GM12878 (cell line): ENCODE results near the gene PCNX4. TPM values are rescaled to one million over a fixed set of nuclear protein-coding genes. Genes with fewer than 3 reads are reported as not detected.

Source experiments
- BHLHE40 ChIP-seq, 2 experiments: fragments of 450-650 bp in 1 of 2; IDR thresholded peaks; 2 replicates each; pipeline ENCODE4 v1.6.1; 2011 to 2017; ENCODE audit warnings: low read depth in 2 of 2, borderline replicate concordance in 1 of 2, improper control_type of control experiment in 1 of 2, low read length in 1 of 2, mild to moderate bottlenecking in 1 of 2
- CBX3 ChIP-seq: fragments of 200-600 bp; sonication (generic); IDR thresholded peaks from 2 replicates; pipeline ENCODE4 v1.6.1; 2016; ENCODE audit warnings: low read depth, borderline replicate concordance
- CUX1 ChIP-seq: IDR thresholded peaks from 2 replicates; pipeline ENCODE4 v1.6.1; 2012; ENCODE audit warnings: improper control_type of control experiment, low read depth, low read length; ENCODE audit not compliant: insufficient replicate concordance
- EED ChIP-seq: sonication (generic); IDR thresholded peaks from 2 replicates; pipeline ENCODE4 v1.6.1; 2016; ENCODE audit warnings: antibody characterized with exemption, low read depth
- EGR1 ChIP-seq, 2 experiments: IDR thresholded peaks; 1 replicate in 1 of 2; 2 replicates in 1 of 2; pipeline ENCODE4 v1.6.1; 2011 to 2012; ENCODE audit warnings: low read depth in 2 of 2, low read length in 2 of 2, borderline replicate concordance in 1 of 2, mild to moderate bottlenecking in 1 of 2, moderate library complexity in 1 of 2
- MEF2A ChIP-seq: IDR thresholded peaks from 2 replicates; pipeline ENCODE4 v1.6.1; 2011; ENCODE audit warnings: low read depth, mild to moderate bottlenecking, low read length, moderate library complexity; ENCODE audit not compliant: insufficient read depth
- MLLT1 ChIP-seq: fragments of 450-650 bp; IDR thresholded peaks from 2 replicates; pipeline ENCODE4 v1.6.1; 2016; ENCODE audit warnings: mild to moderate bottlenecking
- MTA2 ChIP-seq: fragments of 450-650 bp; IDR thresholded peaks from 2 replicates; pipeline ENCODE4 v1.6.1; 2016; ENCODE audit warnings: low read depth, mild to moderate bottlenecking, moderate library complexity
- NRF1 ChIP-seq: conservative IDR thresholded peaks from 2 replicates; pipeline ENCODE4 v1.6.1; 2011; ENCODE audit warnings: mild to moderate bottlenecking, low read depth, low read length, improper control_type of control experiment
- PML ChIP-seq: IDR thresholded peaks from 2 replicates; pipeline ENCODE4 v1.6.1; 2012; ENCODE audit warnings: low read length, inconsistent platforms
- POLR2AphosphoS2 ChIP-seq: IDR thresholded peaks from 2 replicates; pipeline ENCODE4 v1.6.1; 2011; ENCODE audit warnings: low read depth, mild to moderate bottlenecking, low read length, improper control_type of control experiment, moderate library complexity
- RAD21 ChIP-seq: IDR thresholded peaks from 2 replicates; pipeline ENCODE4 v1.6.1; 2011; ENCODE audit warnings: mild to moderate bottlenecking, low read depth, low read length, moderate library complexity; ENCODE audit not compliant: insufficient read depth
- SREBF2 ChIP-seq: IDR thresholded peaks from 2 replicates; pipeline ENCODE4 v1.6.1; 2012; ENCODE audit warnings: mild to moderate bottlenecking, low read length
- ZBTB4 ChIP-seq: fragments of 450-650 bp; formaldehyde crosslinking; IDR thresholded peaks from 2 replicates; pipeline ENCODE4 v1.4.0; 2022; ENCODE audit warnings: mild to moderate bottlenecking, moderate library complexity
- ZNF217 ChIP-seq: fragments of 450-650 bp; IDR thresholded peaks from 2 replicates; pipeline ENCODE4 v1.6.1; 2017; ENCODE audit warnings: antibody characterized with exemption, mild to moderate bottlenecking
- ZNF274 ChIP-seq: IDR thresholded peaks from one replicate; pipeline ENCODE4 v1.8.0; 2011; ENCODE audit not compliant: insufficient read length, insufficient read depth
- ZNF384 ChIP-seq: IDR thresholded peaks from 2 replicates; pipeline ENCODE4 v1.6.1; 2012; ENCODE audit warnings: low read depth, mild to moderate bottlenecking, low read length, improper control_type of control experiment, borderline replicate concordance
- polyA plus RNA-seq, 11 experiments: library from polyadenylated mRNA; depleted of rRNA in 4 of 11; unstranded in 6 of 11; stranded (reverse) in 5 of 11; fragments of >200 nt; fragmentation: Nextera tagmentation in 4 of 11; fragmentation: Illumina TruSeq in 1 of 11; extraction: Ambion mirVana in 4 of 11; extraction: Trizol in 1 of 11; gene quantifications; 1 replicate in 1 of 11; 2 replicates in 10 of 11; pipeline versions ENCODE4 v1.2.1 to v1.2.3, GENCODE V29; 2011 to 2016; ENCODE audit warnings: inconsistent platforms in 2 of 11, missing spikeins in 2 of 11, low read depth in 1 of 11
- total RNA-seq, 4 experiments: library from RNA; depleted of rRNA in 3 of 4; stranded (reverse); fragments of >200 nt in 3 of 4; fragmentation: Illumina TruSeq in 1 of 4; extraction: Trizol in 1 of 4; gene quantifications; 2 replicates each; pipeline versions ENCODE4 v1.2.1 to v1.2.3, GENCODE V29; 2013 to 2021

Gene PCNX4
- total and polyA plus RNA-seq, 10 of the 15 experiments (the other 5 are each of a cell fraction or from before 2014, with no cell fraction given) = 13.8 to 56.6 (median 39.4) TPM

GRCh38 chr14:60091550-60092525 is at the start of gene PCNX4 (continued):
- TF ChIP-seq BHLHE40 (IDR thresholded peaks at IDR 0.05; ENCODE audit: borderline replicate concordance in 1 of 2, low read depth in 2 of 2, low read length in 1 of 2) (peak; percentile 85 to 91), ZNF274 (no peak), EGR1 (IDR thresholded peaks at IDR 0.05; ENCODE audit: borderline replicate concordance in 1 of 2, low read depth in 2 of 2, low read length in 2 of 2) (peak in 1 of 2 experiments; percentile 77; a peak in 1 of 3 replicates), PML (no peak), SREBF2 (no peak), POLR2AphosphoS2 (peak; percentile 88; the same call in 1 of the 2 replicates), CBX3 (no peak), ZNF217 (no peak), ZNF384 (no peak), RAD21 (no peak), MLLT1 (peak; percentile 73; the same call in 1 of the 2 replicates), NRF1 (peak; percentile 34; the same call in 1 of the 2 replicates), MEF2A (no peak), CUX1 (no peak), EED (0 out of 2 replicates have a peak, but pooled peaks have one; percentile 48), ZBTB4 (CRISPR knock-in tag) (no peak), MTA2 (peak; percentile 46)
